Gastroesophageal sphincter (tissue), 3 donors: ENCODE data around the gene DSN1.

ENCODE experiments used
- CTCF ChIP-seq, 4 experiments: fragments of 200-600 bp in 2 of 4; fragments of 450-650 bp in 2 of 4; sonication (generic) in 1 of 4; IDR thresholded peaks; one replicate each; pipeline ENCODE4 v1.5.1; 2017 to 2019; ENCODE audit warnings: antibody characterized with exemption in 4 of 4, mild to moderate bottlenecking in 2 of 4, moderate library complexity in 2 of 4
- EP300 ChIP-seq: sonication (generic); formaldehyde crosslinking; IDR thresholded peaks from one replicate; pipeline ENCODE4 v1.6.1; 2017; ENCODE audit warnings: antibody characterized with exemption, mild to moderate bottlenecking
- POLR2A ChIP-seq, 2 donors: fragments of 450-650 bp; IDR thresholded peaks; one replicate each; pipeline ENCODE4 v1.6.1; 2017; ENCODE audit warnings: antibody characterized with exemption in 2 of 2, mild to moderate bottlenecking in 2 of 2, moderate library complexity in 1 of 2
- POLR2AphosphoS5 ChIP-seq: sonication (generic); formaldehyde crosslinking; IDR thresholded peaks from one replicate; pipeline ENCODE4 v1.6.1; 2017; ENCODE audit warnings: antibody characterized with exemption

DNA sequence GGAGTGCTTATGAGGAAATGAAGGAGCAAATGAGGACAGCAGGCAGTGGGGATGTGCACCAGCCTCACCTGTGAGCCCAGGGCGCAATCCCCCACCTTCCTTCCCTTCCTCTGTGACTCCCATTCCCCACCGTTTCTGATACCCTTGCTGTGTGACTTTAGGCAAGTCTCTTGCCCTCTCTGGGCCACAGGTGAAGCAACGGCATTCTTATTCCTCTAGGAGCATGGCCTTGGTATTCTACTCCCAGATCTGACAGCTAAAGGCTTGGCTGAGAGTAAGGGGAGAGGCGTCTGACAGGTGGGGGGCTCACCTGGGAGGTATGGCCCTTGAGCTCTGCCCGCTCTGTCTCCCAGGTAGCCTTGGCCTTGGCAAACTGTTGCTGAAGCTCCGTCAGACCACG, 30.9 kb upstream of the DSN1 start:
- TF ChIP-seq CTCF (IDR thresholded peaks at IDR 0.05) (no peak), POLR2A (IDR thresholded peaks at IDR 0.05) (no peak), POLR2AphosphoS5 (no peak), EP300 (no peak)
